Right atrium auricular region (tissue), 2 donors: ENCODE results near the gene NT5E. TPM values are rescaled to one million over a fixed set of nuclear protein-coding genes. Genes with fewer than 3 reads are reported as not detected.

Source experiments
- DNase-seq: peaks from one replicate; pipeline ENCODE4 v3.0.0-alpha.2; 2019; ENCODE audit warnings: low spot score
- H3K27ac ChIP-seq, 2 donors: fragments of 200-600 bp; sonication (generic); 1 replicate in 1 of 2; 2 replicates in 1 of 2; pipeline ENCODE4 v1.5.1; 2016 to 2019
- H3K27me3 ChIP-seq, 2 donors: fragments of 200-600 bp; sonication (generic); one replicate each; pipeline versions ENCODE4 v1.5.1 to v1.6.0; 2017 to 2019
- H3K36me3 ChIP-seq: fragments of 200-600 bp; sonication (generic); one replicate; pipeline ENCODE4 v1.5.1; 2016
- H3K4me1 ChIP-seq, 2 donors: fragments of 200-600 bp; sonication (generic); one replicate each; pipeline versions ENCODE4 v1.5.1 to v1.6.0; 2017 to 2019
- H3K4me3 ChIP-seq, 2 donors: fragments of 200-600 bp; sonication (generic); 1 replicate in 1 of 2; 2 replicates in 1 of 2; pipeline ENCODE4 v1.5.1; 2017 to 2019; ENCODE audit warnings: mild to moderate bottlenecking in 1 of 2, moderate library complexity in 1 of 2
- H3K9me3 ChIP-seq, 2 donors: fragments of 200-600 bp; sonication (generic); one replicate each; pipeline ENCODE4 v1.5.1; 2019
- total RNA-seq, 2 donors: library from RNA; depleted of rRNA; stranded (reverse); fragments of >200 nt; gene quantifications; one replicate each; pipeline ENCODE4 v1.1.0, GENCODE V29; 2016
- TF ChIP-seq, protein P1 (sequence below), 2 donors: fragments of 200-600 bp; sonication (generic); IDR thresholded peaks; one replicate each; pipeline ENCODE4 v1.5.1; 2019; ENCODE audit warnings: antibody characterized with exemption in 2 of 2

NT5E gene
- total RNA-seq, 2 donors from 2014 or later = 7.1 to 10.6 TPM

DNA sequence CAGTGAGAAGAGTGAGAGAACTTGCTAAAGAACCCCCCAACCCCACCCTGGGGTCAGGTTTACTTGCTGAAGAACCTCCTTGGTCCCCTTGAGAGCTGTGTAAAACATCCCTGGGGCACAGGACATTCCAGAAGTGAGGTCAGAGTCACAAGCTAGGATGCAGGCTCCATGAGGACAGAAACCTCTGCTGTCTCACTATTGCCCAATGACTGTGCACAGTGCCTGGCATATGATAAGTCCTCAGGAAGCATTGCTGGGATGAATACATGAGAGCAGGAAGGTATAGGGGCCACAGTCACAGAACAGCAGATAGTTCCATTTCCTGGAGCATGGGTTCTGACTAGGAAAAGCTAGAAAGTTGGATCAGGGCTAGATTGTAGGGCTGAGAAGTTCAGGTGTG is 18.4 kb downstream of the NT5E start:
- no peaks in the 10 kb centered on the region for H3K36me3 ChIP-seq
- H3K9me3 ChIP-seq = no peaks in the 10 kb centered on the region
- no peaks in the 10 kb centered on the region for H3K4me1 ChIP-seq
- no peaks in the 10 kb centered on the region for H3K27me3 ChIP-seq
- no peak for DNase-seq
- no peak overlapping the region for H3K4me3 ChIP-seq
- TF ChIP-seq, protein P1, sequence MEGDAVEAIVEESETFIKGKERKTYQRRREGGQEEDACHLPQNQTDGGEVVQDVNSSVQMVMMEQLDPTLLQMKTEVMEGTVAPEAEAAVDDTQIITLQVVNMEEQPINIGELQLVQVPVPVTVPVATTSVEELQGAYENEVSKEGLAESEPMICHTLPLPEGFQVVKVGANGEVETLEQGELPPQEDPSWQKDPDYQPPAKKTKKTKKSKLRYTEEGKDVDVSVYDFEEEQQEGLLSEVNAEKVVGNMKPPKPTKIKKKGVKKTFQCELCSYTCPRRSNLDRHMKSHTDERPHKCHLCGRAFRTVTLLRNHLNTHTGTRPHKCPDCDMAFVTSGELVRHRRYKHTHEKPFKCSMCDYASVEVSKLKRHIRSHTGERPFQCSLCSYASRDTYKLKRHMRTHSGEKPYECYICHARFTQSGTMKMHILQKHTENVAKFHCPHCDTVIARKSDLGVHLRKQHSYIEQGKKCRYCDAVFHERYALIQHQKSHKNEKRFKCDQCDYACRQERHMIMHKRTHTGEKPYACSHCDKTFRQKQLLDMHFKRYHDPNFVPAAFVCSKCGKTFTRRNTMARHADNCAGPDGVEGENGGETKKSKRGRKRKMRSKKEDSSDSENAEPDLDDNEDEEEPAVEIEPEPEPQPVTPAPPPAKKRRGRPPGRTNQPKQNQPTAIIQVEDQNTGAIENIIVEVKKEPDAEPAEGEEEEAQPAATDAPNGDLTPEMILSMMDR (IDR thresholded peaks at IDR 0.05) = no peak
- no peak overlapping the region for H3K27ac ChIP-seq

DNA sequence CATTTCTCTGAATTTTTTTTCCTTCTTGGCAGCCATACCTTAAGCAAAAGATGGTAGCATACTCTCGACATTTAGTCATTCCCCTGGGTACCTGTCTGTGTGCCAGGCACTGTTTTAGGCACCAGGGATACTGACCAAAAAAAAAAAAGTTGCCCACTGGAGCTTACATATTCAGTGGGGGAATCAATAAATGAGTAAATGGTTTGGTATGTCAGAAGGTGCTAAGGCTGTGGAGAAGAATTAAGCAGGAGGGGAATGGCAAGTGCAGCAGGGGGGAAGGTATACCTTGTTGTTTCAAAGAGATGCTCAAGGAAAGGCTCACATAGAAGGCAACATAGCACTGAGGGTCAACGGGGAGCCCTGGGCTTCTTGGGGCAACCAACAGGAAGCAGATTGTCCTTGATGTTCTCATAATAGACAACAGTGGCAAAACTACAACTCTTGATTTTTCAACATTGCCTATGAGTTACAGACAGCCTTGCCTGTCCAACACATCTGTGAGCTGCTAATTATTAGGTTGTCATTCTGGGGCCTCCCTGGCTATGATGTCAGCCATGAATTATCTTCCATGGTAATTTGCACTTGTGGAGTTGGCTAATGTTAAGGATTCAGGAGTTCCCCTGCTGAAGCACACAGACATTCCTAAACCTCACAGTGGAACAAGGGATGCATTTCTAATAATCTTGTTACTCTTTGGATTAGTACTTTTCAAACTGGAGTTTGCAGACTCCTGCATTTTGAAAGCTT is 19.6 kb downstream of the NT5E start:
- Histone ChIP-seq H3K36me3 (no peaks in the 10 kb centered on the region), H3K27ac (no peak overlapping the region), H3K27me3 (no peaks in the 10 kb centered on the region), H3K4me1 (no peaks in the 10 kb centered on the region), H3K4me3 (no peak overlapping the region), H3K9me3 (no peaks in the 10 kb centered on the region)
- TF ChIP-seq, protein P1 (IDR thresholded peaks at IDR 0.05) = no peak
- DNase-seq = no peak

DNA sequence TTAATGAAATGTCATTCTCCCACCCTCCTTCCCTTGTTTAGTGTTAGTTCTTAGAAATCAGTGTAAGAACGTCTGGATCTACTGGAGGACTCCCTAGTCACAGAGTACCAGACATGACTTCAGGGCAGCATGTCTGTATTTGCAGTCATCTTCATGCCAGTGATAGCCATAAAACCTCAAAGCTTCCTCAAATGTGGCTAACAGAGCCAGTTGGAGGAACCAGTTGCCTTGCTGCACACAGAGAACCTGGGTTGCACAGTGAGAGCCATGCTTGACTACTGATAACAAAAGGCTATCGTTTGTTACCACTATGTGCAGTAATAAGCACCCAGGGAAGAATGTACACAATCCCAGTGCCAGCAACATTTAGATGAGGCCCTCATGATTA is 20.1 kb downstream of the NT5E start:
- no peak overlapping the region for H3K27ac ChIP-seq
- H3K9me3 ChIP-seq = no peaks in the 10 kb centered on the region
- no peaks in the 10 kb centered on the region for H3K27me3 ChIP-seq
- H3K36me3 ChIP-seq = no peaks in the 10 kb centered on the region
- H3K4me1 ChIP-seq = no peaks in the 10 kb centered on the region
- TF ChIP-seq, protein P1 (IDR thresholded peaks at IDR 0.05) = no peak
- no peak for DNase-seq
- H3K4me3 ChIP-seq = no peak overlapping the region

DNA sequence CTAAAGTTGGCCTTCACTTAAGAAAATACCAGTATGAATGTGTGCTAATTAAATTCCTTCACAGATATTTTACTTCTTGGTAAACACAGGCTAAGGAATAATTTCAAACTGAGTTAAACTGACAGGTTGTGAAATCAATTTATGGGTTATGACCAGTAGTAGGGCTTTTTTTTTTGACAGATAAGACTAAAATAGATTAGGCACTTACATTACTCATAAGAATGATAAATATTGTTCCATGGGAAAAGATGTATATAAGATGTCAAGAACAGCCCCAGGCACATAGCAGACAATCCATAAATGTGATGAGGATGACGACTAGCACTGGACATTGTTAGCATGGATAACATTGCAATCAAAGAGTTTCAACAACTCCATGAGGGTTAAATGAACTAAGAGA is 22.9 kb downstream of the NT5E start:
- H3K9me3 ChIP-seq = no peaks in the 10 kb centered on the region
- no peaks in the 10 kb centered on the region for H3K27me3 ChIP-seq
- no peaks in the 10 kb centered on the region for H3K4me1 ChIP-seq
- no peak for DNase-seq
- H3K4me3 ChIP-seq = no peak overlapping the region
- no peak overlapping the region for H3K27ac ChIP-seq
- no peaks in the 10 kb centered on the region for H3K36me3 ChIP-seq
- TF ChIP-seq, protein P1 (IDR thresholded peaks at IDR 0.05) = no peak

DNA sequence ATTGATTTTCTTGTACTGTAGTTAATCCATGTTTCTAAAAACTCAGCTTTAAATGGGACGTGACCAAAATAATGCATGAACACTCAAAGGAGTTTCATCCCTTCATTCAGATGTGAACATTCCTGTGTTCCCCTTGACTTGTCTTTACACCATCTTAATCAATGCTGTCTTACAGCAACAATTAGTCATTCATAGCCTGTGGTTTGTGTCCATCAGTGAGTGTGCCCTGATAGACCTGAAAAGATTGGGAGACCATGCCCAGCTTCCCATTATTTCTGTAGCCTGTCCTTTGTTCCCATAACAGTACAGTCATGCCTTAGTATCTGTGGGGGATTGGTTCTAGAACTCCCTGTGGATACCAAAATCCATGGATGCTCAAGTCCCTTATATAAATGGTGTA is 23.9 kb downstream of the NT5E start:
- no peaks in the 10 kb centered on the region for H3K27me3 ChIP-seq
- TF ChIP-seq, protein P1 (IDR thresholded peaks at IDR 0.05) = no peak
- H3K9me3 ChIP-seq = no peaks in the 10 kb centered on the region
- no peak for DNase-seq
- no peak overlapping the region for H3K27ac ChIP-seq
- H3K36me3 ChIP-seq = no peaks in the 10 kb centered on the region
- no peaks in the 10 kb centered on the region for H3K4me1 ChIP-seq
- H3K4me3 ChIP-seq = no peak overlapping the region

DNA sequence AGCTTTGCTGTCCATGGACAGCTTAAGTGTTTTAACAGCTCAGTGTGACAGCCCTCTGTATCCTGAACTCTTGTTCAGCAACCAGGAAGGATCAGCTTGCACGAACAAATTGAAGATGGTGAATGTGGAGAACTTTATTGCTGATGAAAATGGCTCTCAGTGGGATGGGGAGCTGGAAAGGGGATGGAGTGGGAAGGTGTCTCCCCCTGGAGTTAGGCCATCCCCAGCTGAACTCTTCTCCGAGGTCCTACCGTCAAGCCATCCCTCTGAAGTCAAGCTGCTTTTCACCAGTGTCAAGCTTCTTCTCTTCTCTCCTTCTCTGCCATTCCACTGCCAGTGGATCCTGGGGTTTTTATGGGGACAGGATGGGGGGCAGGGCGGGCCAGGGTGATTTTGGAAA is 26.6 kb downstream of the NT5E start:
- Histone ChIP-seq H3K4me1 (no peaks in the 10 kb centered on the region), H3K36me3 (no peaks in the 10 kb centered on the region), H3K27me3 (no peaks in the 10 kb centered on the region), H3K27ac (no peak overlapping the region), H3K9me3 (no peaks in the 10 kb centered on the region), H3K4me3 (no peak overlapping the region)
- TF ChIP-seq, protein P1 (IDR thresholded peaks at IDR 0.05) = no peak
- DNase-seq = no peak
